ENCODE measurements around the gene MTERF2.
"Not testable (repeated sequence)": the region's sequence is repeated elsewhere in the genome, so short reads cannot be mapped to it uniquely, and the experiment has no call there.

MTERF2 gene

DNA sequence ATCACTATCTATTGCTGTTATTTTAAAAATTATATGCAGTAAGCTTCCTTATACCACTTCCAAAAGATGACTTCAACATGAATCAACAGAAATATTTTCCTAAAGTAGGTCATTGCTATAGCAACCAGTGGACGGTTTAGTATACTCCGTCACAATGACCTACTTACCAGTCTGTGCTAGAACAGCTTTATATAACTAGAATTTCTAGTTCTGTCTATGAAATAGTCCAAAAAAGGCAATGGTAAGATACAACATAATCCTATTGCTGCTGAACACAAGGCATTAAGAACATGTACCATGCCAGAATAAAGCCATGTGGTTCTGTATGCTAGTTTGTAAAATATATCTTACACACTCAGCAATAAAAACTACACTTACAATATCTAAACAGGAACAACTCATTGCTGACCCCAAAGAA is 40.7 kb upstream of the MTERF2 start:
- H3K79me2 ChIP-seq (ENCODE audit: insufficient read depth, low read length) = no peaks in the 10 kb centered on the region
- no peaks in the 10 kb centered on the region for H3F3A ChIP-seq (ENCODE audit: insufficient read depth, low read length)
- no peaks in the 10 kb centered on the region for H3K4me1 ChIP-seq (ENCODE audit: insufficient read depth, low read length, severe bottlenecking)
- no peaks in the 10 kb centered on the region for H3K9me3 ChIP-seq (ENCODE audit: low read length)
- TF ChIP-seq, protein P1, sequence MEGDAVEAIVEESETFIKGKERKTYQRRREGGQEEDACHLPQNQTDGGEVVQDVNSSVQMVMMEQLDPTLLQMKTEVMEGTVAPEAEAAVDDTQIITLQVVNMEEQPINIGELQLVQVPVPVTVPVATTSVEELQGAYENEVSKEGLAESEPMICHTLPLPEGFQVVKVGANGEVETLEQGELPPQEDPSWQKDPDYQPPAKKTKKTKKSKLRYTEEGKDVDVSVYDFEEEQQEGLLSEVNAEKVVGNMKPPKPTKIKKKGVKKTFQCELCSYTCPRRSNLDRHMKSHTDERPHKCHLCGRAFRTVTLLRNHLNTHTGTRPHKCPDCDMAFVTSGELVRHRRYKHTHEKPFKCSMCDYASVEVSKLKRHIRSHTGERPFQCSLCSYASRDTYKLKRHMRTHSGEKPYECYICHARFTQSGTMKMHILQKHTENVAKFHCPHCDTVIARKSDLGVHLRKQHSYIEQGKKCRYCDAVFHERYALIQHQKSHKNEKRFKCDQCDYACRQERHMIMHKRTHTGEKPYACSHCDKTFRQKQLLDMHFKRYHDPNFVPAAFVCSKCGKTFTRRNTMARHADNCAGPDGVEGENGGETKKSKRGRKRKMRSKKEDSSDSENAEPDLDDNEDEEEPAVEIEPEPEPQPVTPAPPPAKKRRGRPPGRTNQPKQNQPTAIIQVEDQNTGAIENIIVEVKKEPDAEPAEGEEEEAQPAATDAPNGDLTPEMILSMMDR (IDR thresholded peaks at IDR 0.05; ENCODE audit: low read length) = no peak
- no peak for TF ChIP-seq EZH2 (IDR thresholded peaks at IDR 0.05; ENCODE audit: borderline replicate concordance, low read length)
- no peak overlapping the region for H3K4me2 ChIP-seq (ENCODE audit: low read length)
- H3K27me3 ChIP-seq (ENCODE audit: insufficient read depth, low read length) = no peaks in the 10 kb centered on the region
- no peaks in the 10 kb centered on the region for H3K9me2 ChIP-seq (ENCODE audit: low read depth, low read length)
- no peak overlapping the region for H3K4me3 ChIP-seq (ENCODE audit: low read depth, low read length, poor library complexity, severe bottlenecking)
- no peaks in the 10 kb centered on the region for H4K20me1 ChIP-seq (ENCODE audit: insufficient read depth, low read length)
- H3K36me3 ChIP-seq (ENCODE audit: insufficient read depth, low read length) = no peaks in the 10 kb centered on the region
- H3K9ac ChIP-seq (ENCODE audit: low read length) = no peak overlapping the region
- H2AFZ ChIP-seq (ENCODE audit: low read length) = no peak overlapping the region
- H3K27ac ChIP-seq (ENCODE audit: low read depth, low read length, poor library complexity, severe bottlenecking) = no peak overlapping the region

DNA sequence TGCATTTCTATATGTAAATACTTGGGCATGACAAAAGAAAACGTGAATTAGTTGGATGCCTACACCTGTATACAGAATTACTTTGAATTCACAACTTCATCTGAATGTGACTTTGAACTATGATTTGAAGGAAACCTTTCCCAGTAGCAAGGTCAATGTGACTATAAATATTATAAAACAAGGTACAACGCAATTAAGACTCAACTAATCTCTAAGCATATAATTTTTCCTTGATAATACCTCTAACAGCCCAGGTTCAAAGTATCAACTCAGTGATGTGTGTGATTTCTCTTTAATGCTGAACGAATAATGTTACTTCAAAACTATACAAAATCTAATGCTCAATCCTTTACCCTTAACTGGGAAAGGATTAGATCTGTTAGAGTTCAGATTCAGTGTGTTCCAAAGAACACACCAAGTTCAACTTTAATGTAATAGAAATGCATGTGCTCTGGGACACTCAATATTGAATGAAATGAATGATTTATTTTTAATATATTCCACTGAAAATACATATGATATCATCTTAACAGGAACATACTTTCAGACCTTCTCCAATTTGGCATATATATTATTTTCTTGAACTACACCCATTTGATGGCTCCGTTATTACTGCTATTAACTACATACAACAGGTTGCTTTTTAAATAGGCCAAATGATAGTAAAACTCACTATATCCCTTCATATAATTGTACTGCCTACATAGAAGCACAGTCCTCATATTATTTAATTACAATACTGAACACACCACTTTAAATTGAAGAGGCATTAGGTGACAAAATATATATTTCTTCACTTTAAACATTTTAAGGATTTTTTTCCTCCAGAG is 40.1 kb upstream of the MTERF2 start:
- Histone ChIP-seq H3K9ac (ENCODE audit: low read length) (no peak overlapping the region), H3K27ac (ENCODE audit: low read depth, low read length, poor library complexity, severe bottlenecking) (no peak overlapping the region), H3F3A (ENCODE audit: insufficient read depth, low read length) (no peaks in the 10 kb centered on the region), H3K4me3 (ENCODE audit: low read depth, low read length, poor library complexity, severe bottlenecking) (no peak overlapping the region), H3K27me3 (ENCODE audit: insufficient read depth, low read length) (no peaks in the 10 kb centered on the region), H2AFZ (ENCODE audit: low read length) (no peak overlapping the region), H3K4me1 (ENCODE audit: insufficient read depth, low read length, severe bottlenecking) (no peaks in the 10 kb centered on the region), H3K4me2 (ENCODE audit: low read length) (no peak overlapping the region), H3K9me2 (ENCODE audit: low read depth, low read length) (no peaks in the 10 kb centered on the region), H3K36me3 (ENCODE audit: insufficient read depth, low read length) (no peaks in the 10 kb centered on the region), H3K79me2 (ENCODE audit: insufficient read depth, low read length) (no peaks in the 10 kb centered on the region), H4K20me1 (ENCODE audit: insufficient read depth, low read length) (no peaks in the 10 kb centered on the region), H3K9me3 (ENCODE audit: low read length) (no peaks in the 10 kb centered on the region)
- TF ChIP-seq, protein P1 (IDR thresholded peaks at IDR 0.05; ENCODE audit: low read length) = no peak
- no peak for TF ChIP-seq EZH2 (IDR thresholded peaks at IDR 0.05; ENCODE audit: borderline replicate concordance, low read length)

DNA sequence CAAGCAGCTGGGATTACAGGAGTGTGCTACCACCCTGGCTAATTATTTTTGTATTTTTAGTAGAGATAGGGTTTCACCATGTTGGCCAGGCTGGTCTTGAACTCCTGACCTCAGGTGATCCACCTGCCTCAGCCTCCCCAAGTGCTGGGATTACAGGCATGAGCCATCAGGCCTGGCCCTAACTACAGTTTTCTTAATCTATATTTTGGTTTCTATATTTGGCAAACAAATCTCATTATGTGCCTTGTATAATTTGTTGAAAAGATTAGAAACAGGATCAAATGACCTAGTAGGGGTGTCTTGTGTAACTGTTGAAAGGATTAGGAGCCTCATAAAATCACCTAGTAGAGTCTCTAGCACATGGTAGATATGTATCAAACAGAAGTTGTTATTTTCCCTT is 39.4 kb upstream of the MTERF2 start:
- not testable (repeated sequence) for H3K27me3 ChIP-seq (ENCODE audit: insufficient read depth, low read length); H3K4me1 ChIP-seq (ENCODE audit: insufficient read depth, low read length, severe bottlenecking); H3F3A ChIP-seq (ENCODE audit: insufficient read depth, low read length); H4K20me1 ChIP-seq (ENCODE audit: insufficient read depth, low read length); H3K79me2 ChIP-seq (ENCODE audit: insufficient read depth, low read length); H2AFZ ChIP-seq (ENCODE audit: low read length); H3K4me2 ChIP-seq (ENCODE audit: low read length); H3K9me2 ChIP-seq (ENCODE audit: low read depth, low read length); H3K27ac ChIP-seq (ENCODE audit: low read depth, low read length, poor library complexity, severe bottlenecking); H3K4me3 ChIP-seq (ENCODE audit: low read depth, low read length, poor library complexity, severe bottlenecking); H3K9ac ChIP-seq (ENCODE audit: low read length); H3K9me3 ChIP-seq (ENCODE audit: low read length); H3K36me3 ChIP-seq (ENCODE audit: insufficient read depth, low read length)

DNA sequence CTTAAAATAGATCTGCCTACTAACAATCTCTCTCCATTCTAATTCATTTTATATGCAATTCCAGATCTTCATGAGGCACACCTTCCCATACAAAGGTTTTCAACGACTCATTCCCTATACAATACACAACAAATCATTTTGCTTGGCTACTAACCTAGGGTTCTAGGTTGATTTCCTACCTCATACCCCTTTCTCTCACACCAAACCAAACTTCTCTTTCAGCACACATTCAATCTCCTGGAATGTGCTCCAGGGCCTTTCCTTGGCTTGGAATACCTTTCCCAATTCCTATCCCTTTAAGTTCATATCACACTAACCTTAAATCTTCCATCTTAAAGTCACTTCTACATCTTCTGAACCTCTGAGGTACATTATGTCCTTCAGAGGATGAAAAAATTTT is 38.7 kb upstream of the MTERF2 start:
- H2AFZ ChIP-seq (ENCODE audit: low read length) = no peak overlapping the region
- no peaks in the 10 kb centered on the region for H3F3A ChIP-seq (ENCODE audit: insufficient read depth, low read length)
- H3K9me2 ChIP-seq (ENCODE audit: low read depth, low read length) = no peaks in the 10 kb centered on the region
- no peaks in the 10 kb centered on the region for H3K79me2 ChIP-seq (ENCODE audit: insufficient read depth, low read length)
- H3K27ac ChIP-seq (ENCODE audit: low read depth, low read length, poor library complexity, severe bottlenecking) = no peak overlapping the region
- H3K4me3 ChIP-seq (ENCODE audit: low read depth, low read length, poor library complexity, severe bottlenecking) = no peak overlapping the region
- H3K4me2 ChIP-seq (ENCODE audit: low read length) = no peak overlapping the region
- no peak overlapping the region for H3K9ac ChIP-seq (ENCODE audit: low read length)
- no peaks in the 10 kb centered on the region for H4K20me1 ChIP-seq (ENCODE audit: insufficient read depth, low read length)
- H3K36me3 ChIP-seq (ENCODE audit: insufficient read depth, low read length) = no peaks in the 10 kb centered on the region
- no peak for TF ChIP-seq EZH2 (IDR thresholded peaks at IDR 0.05; ENCODE audit: borderline replicate concordance, low read length)
- TF ChIP-seq, protein P1 (IDR thresholded peaks at IDR 0.05; ENCODE audit: low read length) = no peak
- no peaks in the 10 kb centered on the region for H3K9me3 ChIP-seq (ENCODE audit: low read length)
- no peaks in the 10 kb centered on the region for H3K27me3 ChIP-seq (ENCODE audit: insufficient read depth, low read length)
- no peaks in the 10 kb centered on the region for H3K4me1 ChIP-seq (ENCODE audit: insufficient read depth, low read length, severe bottlenecking)
